GM12892 (cell line): ENCODE results near the gene CENPO.

ENCODE experiments used
- POLR2A ChIP-seq: IDR thresholded peaks from 2 replicates; pipeline ENCODE4 v1.6.1; 2011; ENCODE audit warnings: low read depth, low read length, control low read depth
- POLR2AphosphoS5 ChIP-seq: IDR thresholded peaks from 2 replicates; pipeline ENCODE4 v1.6.1; 2011; ENCODE audit warnings: low read depth, low read length, control low read depth

DNA sequence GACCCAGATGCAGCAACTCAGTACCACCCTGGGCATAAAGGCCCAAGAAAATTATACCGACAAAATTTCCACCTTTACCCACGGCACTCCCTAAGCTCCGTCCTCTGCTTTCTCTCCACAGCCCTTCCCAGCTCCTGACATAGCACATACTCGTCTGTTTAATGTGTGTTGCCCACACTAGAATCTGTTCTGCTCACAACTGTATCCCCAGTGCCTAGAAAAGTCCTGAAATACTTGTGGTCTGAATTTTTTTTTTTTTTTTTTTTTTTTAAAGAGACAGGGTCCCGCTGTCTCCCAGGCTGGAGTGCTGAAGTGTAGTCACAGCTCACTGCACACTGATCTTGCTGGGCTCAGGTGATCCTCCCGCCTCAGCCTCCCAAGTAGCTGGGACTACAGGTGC is 64.5 kb downstream of the CENPO start:
- TF ChIP-seq POLR2A, result no peak
- TF ChIP-seq POLR2AphosphoS5, result no peak
